ENCODE measurements around the gene PIGQ. TPM values are rescaled to one million over a fixed set of nuclear protein-coding genes. Genes with fewer than 3 reads are reported as not detected.
A peak's percentile ranks its signal among the peaks of the same experiment; 100 is the strongest.

Gene PIGQ
- total and polyA plus RNA-seq, 2 of the 8 experiments (the other 6 are each of a cell fraction or from before 2014, with no cell fraction given): 36.0 to 49.2 TPM

DNA sequence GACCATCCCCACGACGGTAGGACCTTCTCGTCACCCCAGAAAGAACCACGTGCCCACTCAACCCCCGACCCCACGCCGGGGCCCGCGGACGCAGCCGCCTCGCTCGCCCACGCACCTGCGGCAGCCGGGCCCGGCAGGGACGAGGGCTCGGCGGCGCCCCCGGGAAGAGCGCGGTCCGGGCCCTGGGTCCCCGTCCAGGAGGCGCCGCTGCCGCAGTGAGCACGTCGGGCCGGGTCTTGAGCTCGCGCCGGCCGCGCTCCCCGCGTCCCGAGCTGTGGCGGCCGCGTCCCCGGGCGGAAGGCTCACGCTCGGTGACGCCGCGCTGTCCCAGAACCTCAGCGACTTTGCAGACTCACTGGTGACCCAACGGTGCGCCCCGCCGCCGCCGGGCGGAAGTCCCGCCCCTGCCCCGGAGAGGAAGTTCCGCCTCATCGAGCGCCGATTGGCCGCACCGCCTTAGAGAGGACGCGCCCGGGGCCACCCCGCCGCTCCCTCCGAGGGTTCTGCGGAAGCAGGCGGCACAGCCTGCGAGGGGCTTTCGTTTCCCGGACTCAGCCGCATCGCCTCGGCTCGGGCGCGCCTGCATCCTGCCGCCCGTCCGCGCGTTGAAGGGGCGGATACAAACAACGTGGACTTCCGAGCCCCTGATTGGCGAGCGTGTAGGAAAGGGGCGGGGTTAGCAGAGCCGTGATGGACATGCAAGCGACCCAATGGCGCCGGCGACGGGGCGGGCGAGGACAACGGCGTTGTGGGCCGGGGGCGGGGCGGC lies 19.3 kb downstream of the PIGQ start (continued):
- TF ChIP-seq SAP30 (IDR thresholded peaks at IDR 0.05; ENCODE audit: insufficient read depth, insufficient replicate concordance, low read length): no peak
- TF ChIP-seq, protein P1, sequence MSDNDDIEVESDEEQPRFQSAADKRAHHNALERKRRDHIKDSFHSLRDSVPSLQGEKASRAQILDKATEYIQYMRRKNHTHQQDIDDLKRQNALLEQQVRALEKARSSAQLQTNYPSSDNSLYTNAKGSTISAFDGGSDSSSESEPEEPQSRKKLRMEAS (IDR thresholded peaks at IDR 0.05): no peak; the same call in 1 of the 2 replicates
- no peak for TF ChIP-seq ATF2 (IDR thresholded peaks at IDR 0.05; ENCODE audit: low read length)
- TF ChIP-seq CBX8 (IDR thresholded peaks at IDR 0.05; ENCODE audit: borderline replicate concordance, low read depth, low read length): no peak
- TF ChIP-seq YY1 (IDR thresholded peaks at IDR 0.05; ENCODE audit: low read depth, low read length): no peak
- TF ChIP-seq RBBP5 (IDR thresholded peaks at IDR 0.05; ENCODE audit: borderline replicate concordance, low read depth, low read length): no peak
- peak; percentile 75 for TF ChIP-seq PHF8 (conservative IDR thresholded peaks at IDR 0.05; ENCODE audit: low read depth, low read length)
- TF ChIP-seq, protein P2, sequence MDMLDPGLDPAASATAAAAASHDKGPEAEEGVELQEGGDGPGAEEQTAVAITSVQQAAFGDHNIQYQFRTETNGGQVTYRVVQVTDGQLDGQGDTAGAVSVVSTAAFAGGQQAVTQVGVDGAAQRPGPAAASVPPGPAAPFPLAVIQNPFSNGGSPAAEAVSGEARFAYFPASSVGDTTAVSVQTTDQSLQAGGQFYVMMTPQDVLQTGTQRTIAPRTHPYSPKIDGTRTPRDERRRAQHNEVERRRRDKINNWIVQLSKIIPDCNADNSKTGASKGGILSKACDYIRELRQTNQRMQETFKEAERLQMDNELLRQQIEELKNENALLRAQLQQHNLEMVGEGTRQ (IDR thresholded peaks at IDR 0.05; ENCODE audit: low read length): no peak
- TF ChIP-seq TAF7 (optimal IDR thresholded peaks at IDR 0.05; ENCODE audit: borderline replicate concordance, low read depth, low read length): peak; percentile 76
- TF ChIP-seq EZH2 (IDR thresholded peaks at IDR 0.05; ENCODE audit: low read depth, low read length, severe bottlenecking): no peak
- TF ChIP-seq CTCF (IDR thresholded peaks at IDR 0.05; ENCODE audit: control extremely low read depth in 1 of 3, insufficient read depth in 1 of 3, low read depth in 1 of 3, low read length in 3 of 3): no peak
- no peak for TF ChIP-seq MAFK (IDR thresholded peaks at IDR 0.05; ENCODE audit: low read depth, low read length)
- TF ChIP-seq SUZ12 (IDR thresholded peaks at IDR 0.05; ENCODE audit: low read length): no peak
- peak in 1 of 2 experiments; percentile 55; a peak in 2 of 3 replicates for TF ChIP-seq POLR2A (IDR thresholded peaks at IDR 0.05; ENCODE audit: control extremely low read depth in 1 of 2, low read depth in 2 of 2, low read length in 2 of 2)
- no peak for TF ChIP-seq BRCA1 (IDR thresholded peaks at IDR 0.05; ENCODE audit: low read depth, low read length)
- no peak for TF ChIP-seq TEAD4 (IDR thresholded peaks at IDR 0.05; ENCODE audit: low read depth, low read length)
- no peak for TF ChIP-seq JUN (IDR thresholded peaks at IDR 0.05; ENCODE audit: low read depth, low read length)
- no peak for TF ChIP-seq SRF (IDR thresholded peaks at IDR 0.05; ENCODE audit: low read depth, low read length)

Data from H1 (cell line).